Glutamatergic neuron (in vitro differentiated cells): ENCODE results near the gene EIF2S1. TPM values are rescaled to one million over a fixed set of nuclear protein-coding genes. Genes with fewer than 3 reads are reported as not detected.
"Not testable (repeated sequence)": the region's sequence is repeated elsewhere in the genome, so short reads cannot be mapped to it uniquely, and the experiment has no call there.

Source experiments
- DNase-seq: peaks from one replicate; pipeline ENCODE4 v3.0.0; 2022
- H3K27ac Mint-ChIP-seq: one replicate; pipeline ENCODE4 v1.8.0; 2020; ENCODE audit warnings: mild to moderate bottlenecking, mixed read lengths, inconsistent platforms; ENCODE audit not compliant: unreplicated experiment
- H3K27me3 Mint-ChIP-seq: one replicate; pipeline ENCODE4 v1.8.0; 2020; ENCODE audit warnings: mild to moderate bottlenecking, moderate library complexity, mixed read lengths, inconsistent platforms; ENCODE audit not compliant: unreplicated experiment
- H3K36me3 Mint-ChIP-seq: one replicate; pipeline ENCODE4 v1.8.0; 2020; ENCODE audit warnings: mild to moderate bottlenecking, mixed read lengths, inconsistent platforms; ENCODE audit not compliant: unreplicated experiment
- H3K4me1 Mint-ChIP-seq: one replicate; pipeline ENCODE4 v1.8.0; 2020; ENCODE audit warnings: mild to moderate bottlenecking, low read depth, mixed read lengths, inconsistent platforms; ENCODE audit not compliant: unreplicated experiment
- H3K4me3 Mint-ChIP-seq: one replicate; pipeline ENCODE4 v1.8.0; 2020; ENCODE audit warnings: mild to moderate bottlenecking, mixed read lengths, inconsistent platforms; ENCODE audit not compliant: unreplicated experiment
- H3K9me3 Mint-ChIP-seq: one replicate; pipeline ENCODE4 v1.8.0; 2020; ENCODE audit warnings: mild to moderate bottlenecking, moderate library complexity, mixed read lengths, inconsistent platforms; ENCODE audit not compliant: unreplicated experiment
- CTCF ChIP-seq: fragments of 200-600 bp; sonication (generic); IDR thresholded peaks from one replicate; pipeline ENCODE4 v1.5.0; 2021; ENCODE audit not compliant: partially characterized antibody, unreplicated experiment
- long read RNA-seq: library from polyadenylated mRNA; unstranded; transcript quantifications from one replicate; pipeline ENCODE4 v2.0.0, GENCODE V29; 2020; ENCODE audit not compliant: unreplicated experiment
- total RNA-seq: library from RNA; stranded (reverse); fragmentation: NEBNext Ultra II Directional; extraction: Animal tissue kit (Norgen Biotek cat#: 25700); gene quantifications from one replicate; pipeline ENCODE4 v1.2.1, GENCODE V29; 2021; ENCODE audit not compliant: unreplicated experiment

The EIF2S1 gene
- 68.2 TPM for total RNA-seq
- long read RNA-seq, full-length matches to known transcripts: 58 of 63 reads
- long read RNA-seq, partial matches to known transcripts: 2 of 63 reads
- long read RNA-seq, other reads (novel, unspliced or antisense): 3 of 63 reads

GRCh38 chr14:67359775-67360469 is at the start of gene EIF2S1, which contains the start of gene ATP6V1D:
Gene EIF2S1 (plus strand): TSS chr14:67360328. CDS start chr14:67364768, 4,440 bp downstream.
Gene ATP6V1D (minus strand): TSS chr14:67359804. CDS start chr14:67359698, 106 bp downstream.
- Mint-ChIP-seq H3K4me3 (peak within 1 kb of the TSS; percentile 99), H3K9me3 (peaks cover 12% of the 10 kb centered on the region), H3K27me3 (peaks cover 6% of the 10 kb centered on the region), H3K36me3 (no peaks in the 10 kb centered on the region), H3K4me1 (peaks cover 13% of the 10 kb centered on the region), H3K27ac (peak within 1 kb of the TSS; percentile 86)
- peak; percentile 79 for TF ChIP-seq CTCF
- DNase-seq: peak; percentile 100

- no peak for DNase-seq
- Mint-ChIP-seq H3K4me3 (no peak overlapping the region), H3K4me1 (no peaks in the 10 kb centered on the region), H3K36me3 (no peaks in the 10 kb centered on the region), H3K27me3 (no peaks in the 10 kb centered on the region), H3K9me3 (peaks cover 2% of the 10 kb centered on the region), H3K27ac (no peak overlapping the region)
- TF ChIP-seq CTCF: no peak
Observed at GRCh38 chr14:67311868-67312267, 48.3 kb upstream of the EIF2S1 start.

GRCh38 chr14:67313153-67313552 is 47.0 kb upstream of the EIF2S1 start:
- DNase-seq: no peak
- H3K4me3 Mint-ChIP-seq: no peak overlapping the region
- no peaks in the 10 kb centered on the region for H3K27me3 Mint-ChIP-seq
- H3K36me3 Mint-ChIP-seq: no peaks in the 10 kb centered on the region
- TF ChIP-seq CTCF: no peak
- H3K27ac Mint-ChIP-seq: no peak overlapping the region
- peaks cover 2% of the 10 kb centered on the region for H3K9me3 Mint-ChIP-seq
- H3K4me1 Mint-ChIP-seq: no peaks in the 10 kb centered on the region

GRCh38 chr14:67317822-67318221 is 42.3 kb upstream of the EIF2S1 start:
- no peak for TF ChIP-seq CTCF
- H3K27me3 Mint-ChIP-seq: no peaks in the 10 kb centered on the region
- no peak overlapping the region for H3K27ac Mint-ChIP-seq
- H3K4me3 Mint-ChIP-seq: no peak overlapping the region
- no peaks in the 10 kb centered on the region for H3K36me3 Mint-ChIP-seq
- H3K4me1 Mint-ChIP-seq: no peaks in the 10 kb centered on the region
- peaks cover 2% of the 10 kb centered on the region for H3K9me3 Mint-ChIP-seq
- DNase-seq: no peak

- Mint-ChIP-seq H3K4me3 (no peak overlapping the region), H3K36me3 (no peaks in the 10 kb centered on the region), H3K4me1 (no peaks in the 10 kb centered on the region), H3K27ac (no peak overlapping the region), H3K27me3 (no peaks in the 10 kb centered on the region), H3K9me3 (peaks cover 2% of the 10 kb centered on the region)
- no peak for TF ChIP-seq CTCF
- DNase-seq: no peak
Observed at GRCh38 chr14:67319142-67319541, 41.0 kb upstream of the EIF2S1 start.

- DNase-seq, H3K27ac Mint-ChIP-seq, H3K9me3 Mint-ChIP-seq, H3K4me1 Mint-ChIP-seq, H3K4me3 Mint-ChIP-seq, H3K27me3 Mint-ChIP-seq: not testable (repeated sequence)
- H3K36me3 Mint-ChIP-seq: peaks cover 10% of the 10 kb centered on the region
Observed at GRCh38 chr14:67329666-67330065, 30.5 kb upstream of the EIF2S1 start.
